ENCODE data around the gene RHBDL1.

DNA sequence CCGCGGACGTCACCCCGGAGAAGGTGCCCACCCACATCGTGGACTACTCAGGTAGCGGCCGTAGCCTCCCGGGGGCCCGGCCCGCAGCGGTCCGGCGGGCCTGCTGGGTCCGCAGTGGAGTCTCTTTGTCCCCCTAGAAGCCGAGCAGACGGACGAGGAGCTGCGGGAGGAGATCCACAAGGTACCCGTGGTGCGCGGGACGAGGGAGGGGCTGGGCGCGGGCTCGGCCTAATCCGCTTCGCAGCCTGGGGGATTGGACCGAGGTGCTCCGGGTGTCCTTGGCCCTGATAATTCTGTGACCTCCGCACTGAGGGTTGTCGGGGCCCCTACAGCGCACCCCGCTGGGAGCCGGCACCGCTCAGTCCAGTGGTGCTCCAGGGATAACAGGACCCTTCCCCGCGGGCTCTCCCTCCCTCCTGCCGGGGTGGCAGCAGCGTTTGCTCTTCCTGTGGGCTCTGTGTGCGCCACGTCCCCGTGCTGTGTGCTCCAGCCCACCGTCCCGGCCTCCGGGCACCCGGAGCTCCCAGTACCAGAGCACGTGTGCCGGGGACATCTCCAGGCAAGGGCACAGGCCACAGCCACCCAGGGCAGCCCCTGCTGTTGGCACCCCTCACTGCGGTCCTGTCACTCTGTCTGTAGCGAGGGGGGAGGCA lies 6.8 kb upstream of the RHBDL1 start:
- TF ChIP-seq, protein P1, sequence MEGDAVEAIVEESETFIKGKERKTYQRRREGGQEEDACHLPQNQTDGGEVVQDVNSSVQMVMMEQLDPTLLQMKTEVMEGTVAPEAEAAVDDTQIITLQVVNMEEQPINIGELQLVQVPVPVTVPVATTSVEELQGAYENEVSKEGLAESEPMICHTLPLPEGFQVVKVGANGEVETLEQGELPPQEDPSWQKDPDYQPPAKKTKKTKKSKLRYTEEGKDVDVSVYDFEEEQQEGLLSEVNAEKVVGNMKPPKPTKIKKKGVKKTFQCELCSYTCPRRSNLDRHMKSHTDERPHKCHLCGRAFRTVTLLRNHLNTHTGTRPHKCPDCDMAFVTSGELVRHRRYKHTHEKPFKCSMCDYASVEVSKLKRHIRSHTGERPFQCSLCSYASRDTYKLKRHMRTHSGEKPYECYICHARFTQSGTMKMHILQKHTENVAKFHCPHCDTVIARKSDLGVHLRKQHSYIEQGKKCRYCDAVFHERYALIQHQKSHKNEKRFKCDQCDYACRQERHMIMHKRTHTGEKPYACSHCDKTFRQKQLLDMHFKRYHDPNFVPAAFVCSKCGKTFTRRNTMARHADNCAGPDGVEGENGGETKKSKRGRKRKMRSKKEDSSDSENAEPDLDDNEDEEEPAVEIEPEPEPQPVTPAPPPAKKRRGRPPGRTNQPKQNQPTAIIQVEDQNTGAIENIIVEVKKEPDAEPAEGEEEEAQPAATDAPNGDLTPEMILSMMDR (IDR thresholded peaks at IDR 0.05) = no peak
- no peak for TF ChIP-seq POLR2AphosphoS5 (IDR thresholded peaks at IDR 0.05; ENCODE audit: insufficient read depth in 1 of 2, low read depth in 1 of 2)

All from vagina (tissue), 2 donors.